K562 (cell line): ENCODE results near the gene ASPRV1. TPM values are rescaled to one million over a fixed set of nuclear protein-coding genes. Genes with fewer than 3 reads are reported as not detected.

Experiments
- CTBP1 ChIP-seq: fragments of 450-650 bp; IDR thresholded peaks from 2 replicates; pipeline ENCODE4 v1.6.1; 2016; ENCODE audit warnings: borderline replicate concordance
- CXXC5 ChIP-seq: fragments of 250-450 bp; sonication (Bioruptor Pico); IDR thresholded peaks from 2 replicates; pipeline ENCODE4 v1.8.0; 2022; ENCODE audit warnings: inconsistent platforms, mild to moderate bottlenecking, moderate library complexity
- ELF4 ChIP-seq: fragments of 450-650 bp; formaldehyde crosslinking; IDR thresholded peaks from 2 replicates; pipeline ENCODE4 v1.4.0; 2022; ENCODE audit warnings: missing genetic modification characterization
- ERF ChIP-seq: fragments of 450-650 bp; formaldehyde crosslinking; IDR thresholded peaks from 2 replicates; pipeline ENCODE4 v1.4.0; 2020; ENCODE audit warnings: mild to moderate bottlenecking, mixed read lengths
- HDAC2 ChIP-seq: fragments of 450-650 bp; IDR thresholded peaks from 2 replicates; pipeline ENCODE4 v1.6.1; 2016; ENCODE audit warnings: mild to moderate bottlenecking
- KAT8 ChIP-seq: fragments of 450-650 bp; IDR thresholded peaks from 2 replicates; pipeline ENCODE4 v1.6.1; 2016; ENCODE audit warnings: low read depth, mild to moderate bottlenecking
- MTA1 ChIP-seq: fragments of 450-650 bp; IDR thresholded peaks from 2 replicates; pipeline ENCODE4 v1.6.1; 2017; ENCODE audit warnings: borderline replicate concordance
- MTA2 ChIP-seq: fragments of 450-650 bp; IDR thresholded peaks from 2 replicates; pipeline ENCODE4 v1.6.1; 2016; ENCODE audit warnings: low read depth
- NR2C1 ChIP-seq, 2 experiments: fragments of 450-650 bp; IDR thresholded peaks; 2 replicates each; pipeline ENCODE4 v1.6.1; 2017; ENCODE audit warnings: mild to moderate bottlenecking in 2 of 2, antibody characterized with exemption in 1 of 2, inconsistent platforms in 1 of 2, missing compliant biosample characterization in 1 of 2, missing genetic modification characterization in 1 of 2
- PHF8 ChIP-seq: fragments of 200-600 bp; sonication (generic); IDR thresholded peaks from 2 replicates; pipeline ENCODE4 v1.6.1; 2012; ENCODE audit warnings: mixed run types, mild to moderate bottlenecking, inconsistent platforms, low read length, moderate library complexity, borderline replicate concordance
- RBM39 ChIP-seq: fragments of 200-400 bp; formaldehyde crosslinking; optimal IDR thresholded peaks from 2 replicates; pipeline ENCODE3; 2018; ENCODE audit warnings: low read depth, low read length
- TSHZ1 ChIP-seq: fragments of 250-450 bp; sonication (Bioruptor Pico); IDR thresholded peaks from 2 replicates; pipeline ENCODE4 v1.4.0; 2020; ENCODE audit warnings: mild to moderate bottlenecking, moderate library complexity
- polyA plus RNA-seq, 8 experiments: library from polyadenylated mRNA; depleted of rRNA in 4 of 8; stranded (reverse) in 5 of 8; unstranded in 3 of 8; fragments of >200 nt; fragmentation: Nextera tagmentation in 2 of 8; fragmentation: Illumina TruSeq in 1 of 8; extraction: Ambion mirVana in 2 of 8; extraction: Trizol in 1 of 8; gene quantifications; 2 replicates each; pipeline versions ENCODE4 v1.2.1 to v1.2.3, GENCODE V29; 2011 to 2014; ENCODE audit warnings: inconsistent platforms in 1 of 8, missing spikeins in 1 of 8
- total RNA-seq, 7 experiments: library from RNA; depleted of rRNA in 6 of 7; stranded (reverse); fragments of >200 nt in 6 of 7; fragmentation: Illumina TruSeq in 2 of 7; extraction: Trizol in 2 of 7; gene quantifications; 2 replicates each; pipeline versions ENCODE4 v1.2.1 to v1.2.3, GENCODE V29; 2011 to 2021; ENCODE audit warnings: low replicate concordance in 1 of 7
- TF ChIP-seq, protein P1 (sequence below): sonication (generic); formaldehyde crosslinking; IDR thresholded peaks from 2 replicates; pipeline ENCODE4 v1.8.0; 2022; ENCODE audit warnings: missing genetic modification reagents, mild to moderate bottlenecking, borderline replicate concordance
- TF ChIP-seq, protein P2 (sequence below): fragments of 200-800 bp; sonication (Bioruptor generic); IDR thresholded peaks from 2 replicates; pipeline ENCODE4 v1.6.1; 2017; ENCODE audit warnings: missing genetic modification characterization, missing compliant biosample characterization
- TF ChIP-seq, protein P3 (sequence below): fragments of 450-650 bp; conservative IDR thresholded peaks from 2 replicates; pipeline ENCODE4 v1.6.1; 2016; ENCODE audit warnings: missing genetic modification characterization, low read depth, mild to moderate bottlenecking, control low read depth, missing compliant biosample characterization
- TF ChIP-seq, protein P4 (sequence below): fragments of 450-650 bp; IDR thresholded peaks from one replicate; pipeline ENCODE4 v1.6.1; 2018; ENCODE audit warnings: mild to moderate bottlenecking, moderate library complexity; ENCODE audit not compliant: partially characterized antibody

The ASPRV1 gene
- total and polyA plus RNA-seq, 9 of the 15 experiments (the other 6 are each of a cell fraction or from before 2014, with no cell fraction given), result 0.17 to 0.72 (median 0.47) TPM; not detected in 1

DNA sequence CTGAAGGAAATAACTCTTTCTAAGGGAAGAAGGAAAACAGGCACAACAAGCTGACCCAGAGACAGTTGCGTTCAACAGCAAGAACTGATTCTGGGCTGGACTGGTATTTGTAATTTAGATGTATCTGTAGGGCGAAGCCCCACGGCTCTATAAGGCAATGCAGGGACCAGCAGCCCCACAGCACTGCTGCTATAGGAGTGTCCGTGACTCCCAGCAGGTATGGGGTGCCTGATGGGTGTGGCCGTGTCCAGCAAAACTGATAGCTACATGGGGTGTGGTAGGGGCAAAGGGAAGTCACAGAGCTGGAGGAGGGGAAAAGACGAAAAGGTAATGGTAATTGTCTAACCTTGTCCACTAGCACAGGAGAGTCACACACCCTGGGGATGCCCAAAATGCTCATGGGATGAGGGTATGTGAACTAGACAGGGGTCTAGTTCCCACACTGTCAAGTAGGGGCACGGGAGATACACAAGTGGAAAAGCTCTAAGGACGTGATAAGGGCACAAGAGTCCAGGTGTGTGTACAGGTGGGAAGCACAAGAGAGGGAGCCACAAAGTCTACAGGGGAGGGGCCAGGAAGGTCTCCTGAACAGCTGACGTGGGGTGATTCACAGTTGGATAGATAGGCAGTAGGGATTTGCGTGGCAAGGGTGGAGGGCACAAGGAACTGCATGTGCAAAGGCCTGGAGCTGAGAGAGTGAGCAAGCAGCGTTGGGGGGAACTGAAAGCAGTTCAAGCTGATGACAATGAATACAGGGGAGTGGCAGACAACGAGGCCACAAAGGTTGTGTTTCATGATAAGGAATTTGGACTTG, 48.5 kb upstream of the ASPRV1 start (continued):
- TF ChIP-seq TSHZ1 (CRISPR knock-in tag) (no peak), RBM39 (no peak), MTA1 (0 out of 2 replicates have a peak, but pooled peaks have one; percentile 33), NR2C1 (IDR thresholded peaks at IDR 0.05) (no peak; the same call in 1 of the 2 replicates), NR2C1 (tag; IDR thresholded peaks at IDR 0.05) (0 out of 2 replicates have a peak, but pooled peaks have one; percentile 42), CTBP1 (peak; percentile 71; the same call in 1 of the 2 replicates), ELF4 (peak; percentile 47; the same call in 1 of the 2 replicates), CXXC5 (CRISPR knock-in tag) (peak; percentile 46; the same call in 1 of the 2 replicates), PHF8 (peak; percentile 19; the same call in 1 of the 2 replicates), ERF (CRISPR knock-in tag) (no peak), MTA2 (peak; percentile 19), HDAC2 (peak; percentile 70; the same call in 1 of the 2 replicates), KAT8 (no peak)
- TF ChIP-seq, protein P1, sequence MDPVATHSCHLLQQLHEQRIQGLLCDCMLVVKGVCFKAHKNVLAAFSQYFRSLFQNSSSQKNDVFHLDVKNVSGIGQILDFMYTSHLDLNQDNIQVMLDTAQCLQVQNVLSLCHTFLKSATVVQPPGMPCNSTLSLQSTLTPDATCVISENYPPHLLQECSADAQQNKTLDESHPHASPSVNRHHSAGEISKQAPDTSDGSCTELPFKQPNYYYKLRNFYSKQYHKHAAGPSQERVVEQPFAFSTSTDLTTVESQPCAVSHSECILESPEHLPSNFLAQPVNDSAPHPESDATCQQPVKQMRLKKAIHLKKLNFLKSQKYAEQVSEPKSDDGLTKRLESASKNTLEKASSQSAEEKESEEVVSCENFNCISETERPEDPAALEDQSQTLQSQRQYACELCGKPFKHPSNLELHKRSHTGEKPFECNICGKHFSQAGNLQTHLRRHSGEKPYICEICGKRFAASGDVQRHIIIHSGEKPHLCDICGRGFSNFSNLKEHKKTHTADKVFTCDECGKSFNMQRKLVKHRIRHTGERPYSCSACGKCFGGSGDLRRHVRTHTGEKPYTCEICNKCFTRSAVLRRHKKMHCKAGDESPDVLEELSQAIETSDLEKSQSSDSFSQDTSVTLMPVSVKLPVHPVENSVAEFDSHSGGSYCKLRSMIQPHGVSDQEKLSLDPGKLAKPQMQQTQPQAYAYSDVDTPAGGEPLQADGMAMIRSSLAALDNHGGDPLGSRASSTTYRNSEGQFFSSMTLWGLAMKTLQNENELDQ, result no peak
- TF ChIP-seq, protein P2, sequence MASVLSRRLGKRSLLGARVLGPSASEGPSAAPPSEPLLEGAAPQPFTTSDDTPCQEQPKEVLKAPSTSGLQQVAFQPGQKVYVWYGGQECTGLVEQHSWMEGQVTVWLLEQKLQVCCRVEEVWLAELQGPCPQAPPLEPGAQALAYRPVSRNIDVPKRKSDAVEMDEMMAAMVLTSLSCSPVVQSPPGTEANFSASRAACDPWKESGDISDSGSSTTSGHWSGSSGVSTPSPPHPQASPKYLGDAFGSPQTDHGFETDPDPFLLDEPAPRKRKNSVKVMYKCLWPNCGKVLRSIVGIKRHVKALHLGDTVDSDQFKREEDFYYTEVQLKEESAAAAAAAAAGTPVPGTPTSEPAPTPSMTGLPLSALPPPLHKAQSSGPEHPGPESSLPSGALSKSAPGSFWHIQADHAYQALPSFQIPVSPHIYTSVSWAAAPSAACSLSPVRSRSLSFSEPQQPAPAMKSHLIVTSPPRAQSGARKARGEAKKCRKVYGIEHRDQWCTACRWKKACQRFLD (CRISPR knock-in tag), result 0 out of 2 replicates have a peak, but pooled peaks have one; percentile 50
- TF ChIP-seq, protein P3, sequence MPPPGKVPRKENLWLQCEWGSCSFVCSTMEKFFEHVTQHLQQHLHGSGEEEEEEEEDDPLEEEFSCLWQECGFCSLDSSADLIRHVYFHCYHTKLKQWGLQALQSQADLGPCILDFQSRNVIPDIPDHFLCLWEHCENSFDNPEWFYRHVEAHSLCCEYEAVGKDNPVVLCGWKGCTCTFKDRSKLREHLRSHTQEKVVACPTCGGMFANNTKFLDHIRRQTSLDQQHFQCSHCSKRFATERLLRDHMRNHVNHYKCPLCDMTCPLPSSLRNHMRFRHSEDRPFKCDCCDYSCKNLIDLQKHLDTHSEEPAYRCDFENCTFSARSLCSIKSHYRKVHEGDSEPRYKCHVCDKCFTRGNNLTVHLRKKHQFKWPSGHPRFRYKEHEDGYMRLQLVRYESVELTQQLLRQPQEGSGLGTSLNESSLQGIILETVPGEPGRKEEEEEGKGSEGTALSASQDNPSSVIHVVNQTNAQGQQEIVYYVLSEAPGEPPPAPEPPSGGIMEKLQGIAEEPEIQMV (tag), result no peak
- TF ChIP-seq, protein P4, sequence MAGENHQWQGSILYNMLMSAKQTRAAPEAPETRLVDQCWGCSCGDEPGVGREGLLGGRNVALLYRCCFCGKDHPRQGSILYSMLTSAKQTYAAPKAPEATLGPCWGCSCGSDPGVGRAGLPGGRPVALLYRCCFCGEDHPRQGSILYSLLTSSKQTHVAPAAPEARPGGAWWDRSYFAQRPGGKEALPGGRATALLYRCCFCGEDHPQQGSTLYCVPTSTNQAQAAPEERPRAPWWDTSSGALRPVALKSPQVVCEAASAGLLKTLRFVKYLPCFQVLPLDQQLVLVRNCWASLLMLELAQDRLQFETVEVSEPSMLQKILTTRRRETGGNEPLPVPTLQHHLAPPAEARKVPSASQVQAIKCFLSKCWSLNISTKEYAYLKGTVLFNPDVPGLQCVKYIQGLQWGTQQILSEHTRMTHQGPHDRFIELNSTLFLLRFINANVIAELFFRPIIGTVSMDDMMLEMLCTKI, result no peak
